ENCODE results near the gene CADPS.

CADPS gene

GRCh38 chr3:62873451-62873760 lies 1.8 kb downstream of the CADPS start:
- no peak for DNase-seq

DNA sequence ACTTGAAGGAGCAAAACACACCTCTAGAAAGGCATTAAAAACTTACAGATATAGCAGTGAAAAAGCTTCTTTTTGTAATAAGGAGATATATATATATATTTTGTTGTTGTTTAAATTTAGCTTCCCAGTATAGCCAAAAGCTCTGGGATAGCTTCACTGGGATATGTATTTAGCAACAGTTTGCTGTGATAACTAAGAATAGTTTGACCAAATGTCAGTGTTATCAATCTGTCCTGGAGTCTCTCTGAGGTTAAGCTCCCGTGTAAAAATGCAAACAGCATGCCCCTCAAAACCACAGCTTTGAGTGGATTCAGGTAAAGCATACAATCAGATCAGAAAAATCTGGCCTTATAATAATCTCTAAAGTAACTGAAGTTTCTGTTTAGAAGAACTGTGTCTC lies 2.9 kb downstream of the CADPS start:
- DNase-seq = no peak

- DNase-seq = no peak
These were observed 4.9 kb downstream of the CADPS start for GRCh38 chr3:62870321-62870720.

DNA sequence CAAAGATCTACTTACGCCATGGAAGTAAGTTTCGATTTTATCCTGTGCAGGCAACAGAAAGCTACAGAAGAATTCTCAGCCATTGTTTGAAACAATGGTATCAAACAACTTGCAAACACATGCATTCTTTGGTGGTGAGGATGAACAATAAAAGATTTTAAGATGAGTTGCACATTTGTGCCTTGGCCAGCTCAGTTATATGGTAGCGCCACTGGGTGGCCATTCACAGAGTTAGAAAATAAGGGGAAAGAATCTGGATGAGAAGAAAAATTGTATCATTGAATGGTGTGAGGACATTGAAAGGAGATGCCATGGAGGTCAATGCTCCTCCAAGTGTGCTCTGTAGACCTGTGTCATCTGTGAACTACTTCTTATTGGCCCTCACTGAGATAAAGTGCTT lies 11.6 kb downstream of the CADPS start:
- no peak for DNase-seq

DNA sequence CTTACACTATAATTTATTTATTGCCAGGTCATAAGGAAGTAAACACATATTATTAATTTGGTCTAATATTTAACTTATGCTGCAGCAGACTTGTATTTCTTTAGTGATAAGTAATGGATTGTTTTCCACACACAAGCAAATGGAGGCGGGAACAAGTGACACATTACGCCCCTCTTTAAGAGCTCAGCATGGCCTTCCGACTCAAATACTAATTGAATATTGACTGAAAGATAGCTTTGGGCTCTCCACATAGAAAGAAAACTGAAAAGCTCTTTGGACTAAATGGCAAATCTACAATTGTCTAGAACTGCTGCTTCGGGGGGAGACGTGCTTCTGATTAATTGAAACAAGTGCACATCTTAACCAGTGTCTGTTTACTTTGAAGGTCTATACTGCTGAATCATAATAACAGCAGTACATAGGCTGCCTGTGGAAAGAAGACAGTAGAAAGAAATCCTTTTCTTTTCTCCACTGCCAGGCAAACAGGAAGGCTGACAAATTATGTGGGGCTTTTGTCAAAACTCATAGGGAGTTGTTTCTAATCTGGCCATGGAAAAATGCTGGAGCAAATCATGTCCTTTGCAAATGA lies 15.9 kb downstream of the CADPS start:
- DNase-seq = no peak

GRCh38 chr3:62845996-62846395 lies 29.2 kb downstream of the CADPS start:
- no peak for DNase-seq

GRCh38 chr3:62843508-62843907 lies 31.7 kb downstream of the CADPS start:
- DNase-seq = no peak

DNA sequence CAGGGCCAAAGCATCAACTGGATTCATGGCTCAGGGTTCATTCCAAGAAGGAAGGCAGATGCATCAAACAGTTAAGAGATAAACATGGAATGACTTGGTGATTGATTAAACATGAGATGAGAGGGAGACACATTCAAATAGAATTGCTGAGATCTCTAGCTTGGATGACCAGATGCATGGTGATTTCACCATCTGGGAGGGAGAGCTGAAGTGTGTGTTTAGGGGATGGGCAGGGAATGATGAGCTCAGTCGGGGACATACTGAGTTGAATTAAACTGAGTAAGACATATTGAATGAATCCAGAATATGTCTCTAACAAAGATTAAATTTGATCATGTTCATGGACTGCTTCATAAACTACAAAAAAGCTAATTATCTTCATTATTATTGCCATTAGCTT lies 35.5 kb downstream of the CADPS start:
- DNase-seq = no peak

- no peak for DNase-seq
These were observed 38.0 kb downstream of the CADPS start for GRCh38 chr3:62837145-62837787.

GRCh38 chr3:62835554-62836236 lies 39.5 kb downstream of the CADPS start:
- peak; percentile 5 for DNase-seq

DNA sequence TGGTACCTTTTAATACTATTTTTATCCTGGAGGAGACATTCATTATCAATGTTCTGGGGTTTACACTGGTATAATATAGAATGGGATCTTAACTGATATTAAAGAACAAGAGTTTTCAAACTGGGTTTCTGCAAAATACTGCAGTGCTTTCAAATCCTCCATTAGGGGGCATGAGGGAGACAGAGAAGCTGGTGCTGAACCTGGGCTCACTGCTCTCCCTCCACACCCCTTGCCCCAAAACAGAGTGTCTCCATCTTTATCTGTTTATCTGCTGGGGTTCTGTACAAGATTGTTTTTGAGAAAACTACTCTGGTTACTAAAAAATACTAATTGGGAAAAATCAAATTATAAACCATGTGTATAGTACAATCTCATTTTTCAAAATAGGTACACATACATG lies 41.7 kb downstream of the CADPS start:
- no peak for DNase-seq

DNA sequence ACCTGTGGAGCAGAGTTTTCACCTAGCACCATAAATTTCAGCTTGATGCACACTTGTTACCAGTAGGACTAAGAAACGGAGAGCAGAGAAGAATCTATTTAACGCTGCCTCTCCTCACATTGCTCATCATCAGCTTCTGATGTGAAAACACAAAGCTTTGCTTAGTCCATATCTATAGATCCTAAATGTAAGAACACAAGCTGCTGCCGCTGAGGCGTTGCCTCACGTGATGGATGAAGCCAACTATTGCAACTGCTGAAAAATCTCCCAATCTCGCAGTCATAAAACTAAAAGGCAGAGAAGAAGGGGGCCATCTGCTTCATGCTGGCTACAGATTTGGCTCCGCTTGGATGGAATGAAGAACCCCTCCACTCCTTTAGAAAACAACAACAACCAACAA lies 42.7 kb downstream of the CADPS start:
- DNase-seq = no peak

GRCh38 chr3:62830727-62831322 lies 44.4 kb downstream of the CADPS start:
- DNase-seq = no peak

DNA sequence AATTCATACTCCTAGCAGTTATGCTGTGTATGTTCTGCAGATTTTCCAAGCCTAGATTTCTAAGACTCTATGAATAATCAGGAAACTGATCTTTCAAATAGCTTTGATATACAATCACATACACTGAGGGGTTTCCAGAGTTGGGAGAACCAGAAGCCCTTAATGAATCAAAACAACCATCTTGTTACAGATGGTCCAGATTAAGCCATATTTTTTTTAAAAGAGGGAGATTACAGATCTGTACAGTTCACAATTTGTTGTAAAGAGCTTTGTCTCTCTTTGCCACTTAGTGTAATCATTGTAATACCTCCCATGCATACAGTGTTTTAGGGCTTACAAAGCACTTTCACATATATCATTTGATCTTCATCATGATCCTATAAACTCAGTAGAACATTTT lies 47.7 kb downstream of the CADPS start:
- DNase-seq = no peak

DNA sequence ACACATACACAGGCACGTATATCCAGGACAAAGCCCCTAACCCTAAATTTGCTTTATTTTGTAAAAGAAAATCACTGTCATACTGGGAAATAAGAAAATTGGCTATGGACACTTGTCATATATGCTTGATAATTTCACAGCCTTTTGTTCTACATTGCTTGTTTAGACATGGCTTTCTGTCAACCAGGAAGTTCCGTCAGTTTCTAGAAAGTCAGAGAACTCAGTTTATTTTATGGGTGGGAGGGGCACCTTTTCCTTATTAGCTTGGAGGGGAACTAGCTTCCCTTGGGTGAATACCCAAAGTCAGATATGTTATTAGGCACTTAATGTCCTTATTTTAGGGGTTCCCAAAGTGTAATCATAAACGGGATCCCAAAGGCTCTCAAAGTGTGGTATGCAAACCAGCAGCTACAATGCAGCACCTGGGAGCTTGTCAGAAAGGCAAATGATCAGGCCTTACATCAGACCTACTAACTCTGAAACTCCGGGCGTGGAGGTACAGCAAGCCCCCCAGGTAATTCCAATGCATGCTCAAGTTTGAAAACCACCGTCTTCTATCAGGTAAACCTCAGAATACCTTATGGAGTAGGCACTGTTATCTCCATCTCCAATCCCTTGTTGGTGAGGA lies 50.1 kb downstream of the CADPS start:
- DNase-seq = no peak

DNA sequence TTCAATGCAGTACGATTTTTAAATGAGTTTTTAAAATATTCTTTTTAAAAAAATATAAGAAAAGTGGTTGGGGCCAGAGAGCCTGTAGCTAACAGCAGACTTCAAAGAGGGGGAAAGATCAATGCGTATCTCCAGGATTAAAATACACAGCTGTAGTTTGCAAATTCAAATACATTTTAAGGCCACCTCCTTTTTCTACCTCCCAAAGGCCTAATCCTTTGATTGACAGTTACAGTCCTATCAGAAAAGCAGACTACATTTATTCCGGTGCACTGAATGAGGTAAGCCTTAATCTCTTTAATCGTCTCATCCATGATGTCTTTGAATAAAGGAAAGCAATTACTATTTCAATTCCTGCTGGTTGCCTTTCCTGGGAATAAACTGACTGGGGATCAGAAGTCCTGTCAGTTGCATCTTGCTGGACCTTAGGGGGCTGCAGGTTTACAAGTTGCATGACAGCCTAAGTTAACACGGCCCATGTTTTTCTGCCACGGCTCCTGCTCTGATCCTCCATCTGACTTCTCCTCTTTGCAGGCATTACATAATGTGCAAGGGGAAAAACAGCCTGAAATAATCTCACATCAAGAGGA lies 51.7 kb downstream of the CADPS start:
- no peak for DNase-seq

DNA sequence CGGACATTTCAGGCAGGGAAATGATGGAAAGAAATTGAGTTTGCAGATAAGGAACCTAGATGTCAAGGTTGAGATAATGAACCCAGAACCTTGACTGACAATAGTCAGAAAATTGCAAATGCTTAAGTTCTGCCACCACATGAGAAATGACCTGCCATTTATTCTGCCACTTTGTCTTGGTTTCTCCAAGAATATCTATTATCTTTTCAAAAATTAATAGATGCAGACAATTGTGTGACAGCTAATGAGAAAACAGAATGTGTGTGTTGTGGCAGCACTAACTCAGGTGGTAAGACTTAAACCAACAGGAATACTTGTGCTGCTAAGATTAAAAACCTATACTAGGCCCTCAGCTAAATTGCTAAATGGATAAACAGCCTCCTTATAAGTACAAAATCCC lies 52.3 kb downstream of the CADPS start:
- no peak for DNase-seq

GRCh38 chr3:62818347-62818746 lies 56.9 kb downstream of the CADPS start:
- no peak for DNase-seq

GRCh38 chr3:62817678-62818077 lies 57.5 kb downstream of the CADPS start:
- DNase-seq = no peak

DNA sequence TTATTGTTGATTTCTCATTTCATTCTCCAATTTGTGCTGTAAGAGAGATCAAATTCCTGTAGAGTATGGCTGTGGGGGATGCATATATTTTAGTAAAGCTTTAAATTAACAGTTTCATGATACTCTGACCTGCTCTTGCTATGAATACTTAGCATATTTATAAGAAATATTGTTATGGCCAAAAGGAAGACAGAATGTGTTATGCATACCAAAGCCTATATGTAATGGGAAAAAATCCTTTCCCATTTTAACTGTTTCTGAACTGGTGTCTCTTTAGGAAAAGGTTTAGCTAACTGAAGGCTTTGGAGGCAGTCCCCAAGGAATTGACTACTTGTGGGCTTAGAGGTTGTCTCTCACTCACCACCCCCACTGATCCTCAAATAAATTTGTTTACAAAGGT lies 59.2 kb downstream of the CADPS start:
- DNase-seq = no peak

GRCh38 chr3:62812631-62813030 lies 62.6 kb downstream of the CADPS start:
- no peak for DNase-seq

DNA sequence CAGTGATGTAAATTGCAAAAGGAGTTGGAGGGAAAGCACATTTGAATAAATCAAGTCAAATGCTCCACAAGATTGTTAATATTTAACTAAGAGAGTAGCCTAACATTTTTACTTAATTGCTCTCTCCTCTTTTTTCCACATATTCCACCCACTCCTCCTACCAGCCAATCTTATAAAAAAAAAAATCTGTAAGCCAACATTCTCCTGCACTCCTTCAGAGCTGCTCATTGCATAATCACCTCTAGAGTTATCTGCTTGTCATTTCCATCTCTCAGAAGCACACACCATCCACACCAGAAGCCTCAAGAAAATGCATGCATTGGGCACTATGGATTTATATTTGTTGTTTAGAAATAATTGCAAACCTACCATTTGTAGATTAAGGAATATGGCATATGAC lies 64.1 kb downstream of the CADPS start:
- DNase-seq = no peak

GRCh38 chr3:62809369-62809768 lies 65.8 kb downstream of the CADPS start:
- no peak for DNase-seq

Measured in RPMI8226 (cell line).